Fibroblast of villous mesenchyme (primary cell): ENCODE data around the gene BCR. TPM values are rescaled to one million over a fixed set of nuclear protein-coding genes. Genes with fewer than 3 reads are reported as not detected.

Experiments used
- DNase-seq: peaks from one replicate; pipeline ENCODE4 v3.0.0-alpha.2; 2010; ENCODE audit warnings: low read depth
- H3K4me3 ChIP-seq: 2 replicates; pipeline ENCODE4 v1.5.1; 2011; ENCODE audit warnings: low read depth, mild to moderate bottlenecking, low read length
- CTCF ChIP-seq: IDR thresholded peaks from 2 replicates; pipeline ENCODE4 v1.5.1; 2012; ENCODE audit warnings: low read depth, mild to moderate bottlenecking, low read length; ENCODE audit not compliant: insufficient read depth
- total RNA-seq: library from RNA; depleted of rRNA; stranded (reverse); fragments of >200 nt; gene quantifications from 2 replicates; pipeline ENCODE4 v1.2.3, GENCODE V29; 2012

BCR gene
- total RNA-seq, 1 donor, result 36.7 TPM

DNA sequence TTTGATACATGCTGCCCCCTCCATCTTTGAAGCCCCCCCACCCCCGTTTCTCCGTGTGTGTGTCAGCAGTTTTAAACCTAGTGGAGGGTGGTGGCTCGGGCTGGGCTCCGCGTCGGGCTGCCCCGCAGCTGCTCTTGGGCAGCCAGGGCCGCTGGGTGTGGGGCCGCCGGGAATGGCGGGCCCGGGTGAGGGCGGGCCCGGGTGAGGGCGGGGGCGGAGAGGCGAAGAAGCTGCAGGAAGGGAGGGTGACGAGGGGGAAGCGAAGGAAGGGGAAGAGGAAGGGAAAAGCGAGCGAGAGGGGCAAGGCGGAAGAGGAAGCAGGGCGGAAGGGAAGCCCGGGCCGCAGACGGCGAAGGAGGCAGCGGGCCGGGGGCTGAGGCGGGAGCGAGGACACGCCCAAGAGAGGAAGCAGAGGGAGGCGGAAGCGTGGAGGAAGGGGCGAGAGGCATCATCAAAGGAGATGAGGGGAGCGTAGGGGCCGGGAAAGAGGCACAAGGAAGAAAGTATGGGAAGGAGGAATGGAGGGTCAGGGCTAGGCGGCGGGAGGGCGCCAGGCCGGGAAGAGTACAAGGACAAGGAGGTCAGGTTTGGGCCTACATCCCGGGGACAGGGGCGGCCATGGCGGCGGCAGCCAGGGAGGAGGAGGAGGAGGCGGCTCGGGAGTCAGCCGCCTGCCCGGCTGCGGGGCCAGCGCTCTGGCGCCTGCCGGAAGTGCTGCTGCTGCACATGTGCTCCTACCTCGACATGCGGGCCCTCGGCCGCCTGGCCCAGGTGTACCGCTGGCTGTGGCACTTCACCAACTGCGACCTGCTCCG, 82.4 kb downstream of the BCR start:
- H3K4me3 ChIP-seq, result no peak overlapping the region
- TF ChIP-seq CTCF, result no peak
- DNase-seq, result no peak

DNA sequence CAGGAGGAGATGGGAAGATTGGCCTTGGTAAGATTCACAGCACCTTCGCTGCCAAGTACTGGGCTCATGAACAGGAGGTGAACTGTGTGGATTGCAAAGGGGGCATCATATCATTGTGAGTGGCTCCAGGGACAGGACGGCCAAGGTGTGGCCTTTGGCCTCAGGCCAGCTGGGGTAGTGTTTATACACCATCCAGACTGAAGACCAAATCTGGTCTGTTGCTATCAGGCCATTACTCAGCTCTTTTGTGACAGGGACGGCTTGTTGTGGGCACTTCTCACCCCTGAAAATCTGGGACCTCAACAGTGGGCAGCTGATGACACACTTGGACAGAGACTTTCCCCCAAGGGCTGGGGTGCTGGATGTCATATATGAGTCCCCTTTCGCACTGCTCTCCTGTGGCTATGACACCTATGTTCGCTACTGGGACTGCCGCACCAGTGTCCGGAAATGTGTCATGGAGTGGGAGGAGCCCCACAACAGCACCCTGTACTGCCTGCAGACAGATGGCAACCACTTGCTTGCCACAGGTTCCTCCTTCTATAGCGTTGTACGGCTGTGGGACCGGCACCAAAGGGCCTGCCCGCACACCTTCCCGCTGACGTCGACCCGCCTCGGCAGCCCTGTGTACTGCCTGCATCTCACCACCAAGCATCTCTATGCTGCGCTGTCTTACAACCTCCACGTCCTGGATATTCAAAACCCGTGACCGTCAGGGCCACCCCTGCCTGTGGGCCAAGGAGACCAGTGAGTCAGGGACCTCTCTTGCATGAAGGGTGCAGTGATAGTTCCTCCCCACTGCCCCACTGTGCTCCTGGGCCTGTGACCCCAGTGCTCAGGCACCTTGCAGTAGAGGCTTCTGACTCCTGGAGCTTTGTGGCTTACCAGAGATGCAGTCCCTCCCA, 83.6 kb downstream of the BCR start:
- no peak for DNase-seq
- no peak for TF ChIP-seq CTCF

GRCh38 chr22:23264610-23265367, 84.5 kb downstream of the BCR start:
- DNase-seq, result no peak
- no peak overlapping the region for H3K4me3 ChIP-seq
- TF ChIP-seq CTCF, result no peak

More for the DNA sequence above, 83.6 kb downstream of the BCR start:
- no peak overlapping the region for H3K4me3 ChIP-seq

- no peak for TF ChIP-seq CTCF
- DNase-seq, result no peak
- no peak overlapping the region for H3K4me3 ChIP-seq
Observed at GRCh38 chr22:23265368-23265700, 85.0 kb downstream of the BCR start.

- no peak for DNase-seq
- TF ChIP-seq CTCF, result no peak
- H3K4me3 ChIP-seq, result no peak overlapping the region
Observed at GRCh38 chr22:23266780-23267179, 86.5 kb downstream of the BCR start.

DNA sequence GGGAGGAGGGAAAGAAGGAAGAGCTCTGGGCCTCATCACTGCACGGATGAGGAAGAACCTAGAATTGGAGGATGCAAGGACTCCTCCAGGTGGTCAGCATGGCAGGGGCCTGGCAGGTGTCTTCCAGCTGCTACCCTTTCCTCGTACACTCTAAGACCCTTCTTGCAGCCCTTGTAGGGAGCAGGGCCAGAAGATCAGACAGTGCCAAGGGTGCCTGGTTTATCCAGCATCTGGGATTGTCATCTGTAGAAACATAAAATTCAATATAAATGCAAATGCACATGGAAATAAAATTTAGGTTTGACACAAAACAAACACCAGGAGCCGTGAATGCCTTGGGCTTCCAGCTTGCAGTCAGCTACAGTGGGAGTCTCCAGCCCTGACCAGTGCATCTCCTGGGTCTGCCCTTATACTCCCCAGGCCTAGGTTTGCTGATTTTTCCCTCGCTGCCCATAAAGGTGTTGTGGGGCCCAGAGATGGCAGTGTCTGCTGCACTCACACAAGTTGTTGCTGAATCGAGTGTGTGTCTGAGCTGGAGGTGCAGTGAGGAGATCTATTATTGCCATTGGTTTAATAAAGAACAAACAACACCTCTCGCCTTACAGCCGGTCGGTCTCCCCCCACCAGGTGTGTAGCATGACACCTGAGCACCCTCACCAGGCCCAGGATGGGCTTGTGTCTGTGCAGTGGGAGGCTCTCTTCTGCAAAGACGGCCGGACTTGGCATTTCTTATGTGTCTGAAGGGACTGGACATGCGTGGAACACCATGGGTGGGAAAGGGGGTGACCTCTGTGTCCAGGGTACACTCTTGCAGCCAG, 87.1 kb downstream of the BCR start:
- DNase-seq, result no peak
- H3K4me3 ChIP-seq, result no peak overlapping the region
- TF ChIP-seq CTCF, result no peak
